A549 (cell line): ENCODE results near the gene CYGB. TPM values are rescaled to one million over a fixed set of nuclear protein-coding genes. Genes with fewer than 3 reads are reported as not detected.

ENCODE experiments used
- ATAC-seq, 2 experiments: fragments of 200-7000 bp in 1 of 2; fragments of >200 bp in 1 of 2; cut with Nextera tagmentation in 1 of 2; cut with Tn5 transposase in 1 of 2; 3 replicates each; pipeline versions ENCODE4 v1.8.0 to v1.9.1; 2018 to 2020; ENCODE audit warnings: mild to moderate bottlenecking in 1 of 2, moderate library complexity in 1 of 2
- CTCF ChIA-PET: fragments of 300-600 bp; sonication (Branson Sonifier 250); formaldehyde crosslinking; extraction: SDS; loops from one replicate; lab custom pipeline; 2021; ENCODE audit warnings: antibody characterized with exemption, inconsistent platforms; lab: Yijun Ruan, JAX
- POLR2A ChIA-PET: fragments of 350-600 bp; formaldehyde crosslinking; extraction: SDS; loops from one replicate; lab custom pipeline; 2021; ENCODE audit warnings: antibody characterized with exemption, inconsistent platforms; lab: Yijun Ruan, JAX
- DNase-seq, 2 experiments: peaks; one replicate each; pipeline versions ENCODE4 v3.0.0 to v3.0.0-alpha.2; 2011 to 2016; ENCODE audit warnings: low read depth in 1 of 2, low spot score in 1 of 2
- FAIRE-seq: peaks from 2 replicates; lab custom pipeline; 2011; peaks lifted over from hg19 to GRCh38; lab: Jason Lieb, UNC
- H3K27ac ChIP-seq, 2 experiments: fragments of >200 bp; sonication (Bioruptor Twin); formaldehyde crosslinking; 3 replicates each; pipeline ENCODE4 v1.5.1; 2016 to 2017
- H3K4me1 ChIP-seq: fragments of >200 bp; sonication (Bioruptor Twin); formaldehyde crosslinking; 3 replicates; pipeline ENCODE4 v1.6.1; 2016
- H3K4me2 ChIP-seq: fragments of >200 bp; sonication (Bioruptor Twin); formaldehyde crosslinking; 3 replicates; pipeline ENCODE4 v1.6.1; 2016
- H3K4me3 ChIP-seq: fragments of >200 bp; sonication (Bioruptor Twin); formaldehyde crosslinking; 3 replicates; pipeline ENCODE4 v1.5.1; 2016
- H3K9me3 ChIP-seq: fragments of >200 bp; sonication (Bioruptor Twin); formaldehyde crosslinking; 3 replicates; pipeline ENCODE4 v1.6.1; 2016
- BHLHE40 ChIP-seq: IDR thresholded peaks from 2 replicates; pipeline ENCODE4 v1.6.1; 2012; ENCODE audit warnings: low read depth, low read length, inconsistent platforms
- CBX2 ChIP-seq: fragments of 200-600 bp; sonication (generic); IDR thresholded peaks from 2 replicates; pipeline ENCODE4 v1.6.1; 2016; ENCODE audit warnings: low read depth, mild to moderate bottlenecking, borderline replicate concordance
- CEBPB ChIP-seq, 2 experiments: fragments of >200 bp in 1 of 2; sonication (Bioruptor Twin) in 1 of 2; formaldehyde crosslinking in 1 of 2; IDR thresholded peaks; 2 replicates each; pipeline ENCODE4 v1.6.1; 2012 to 2016
- CHD2 ChIP-seq: fragments of 150-350 bp; IDR thresholded peaks from 2 replicates; pipeline ENCODE4 v1.6.1; 2014; ENCODE audit warnings: low read length; ENCODE audit not compliant: partially characterized antibody
- CTCF ChIP-seq: fragments of >200 bp; sonication (Bioruptor Twin); formaldehyde crosslinking; IDR thresholded peaks from 3 replicates; pipeline ENCODE4 v1.5.1; 2016
- E2F6 ChIP-seq: IDR thresholded peaks from 2 replicates; pipeline ENCODE4 v1.6.1; 2012; ENCODE audit warnings: low read depth, borderline replicate concordance
- EHMT2 ChIP-seq: fragments of 200-600 bp; sonication (generic); IDR thresholded peaks from 2 replicates; pipeline ENCODE4 v1.6.1; 2016; ENCODE audit warnings: antibody characterized with exemption, low read depth, mild to moderate bottlenecking, moderate library complexity
- EP300 ChIP-seq, 2 experiments: fragments of >200 bp; sonication (Bioruptor Twin); formaldehyde crosslinking; IDR thresholded peaks; 2 replicates in 1 of 2; 3 replicates in 1 of 2; pipeline ENCODE4 v1.6.1; 2016 to 2017
- ESRRA ChIP-seq: fragments of 150-350 bp; IDR thresholded peaks from 2 replicates; pipeline ENCODE4 v1.6.1; 2014; ENCODE audit warnings: mild to moderate bottlenecking, low read length, borderline replicate concordance
- FOSB ChIP-seq: fragments of 250-450 bp; sonication (Bioruptor Pico); IDR thresholded peaks from 2 replicates; pipeline ENCODE4 v1.5.0; 2020; ENCODE audit warnings: mild to moderate bottlenecking, moderate library complexity
- GATA3 ChIP-seq: IDR thresholded peaks from 2 replicates; pipeline ENCODE4 v1.6.1; 2012; ENCODE audit warnings: borderline replicate concordance
- HEYL ChIP-seq: fragments of 250-450 bp; sonication (Bioruptor Pico); IDR thresholded peaks from 2 replicates; pipeline ENCODE4 v1.8.0; 2021; ENCODE audit warnings: mild to moderate bottlenecking, moderate library complexity
- HOXB5 ChIP-seq: fragments of 250-450 bp; sonication (Bioruptor Pico); IDR thresholded peaks from 2 replicates; pipeline ENCODE4 v1.5.0; 2020; ENCODE audit warnings: mild to moderate bottlenecking, moderate library complexity
- JUN ChIP-seq, 2 experiments: fragments of >200 bp; sonication (Bioruptor Twin); formaldehyde crosslinking; IDR thresholded peaks; 2 replicates in 1 of 2; 3 replicates in 1 of 2; pipeline ENCODE4 v1.6.1; 2016 to 2017
- KDM1A ChIP-seq: fragments of 200-600 bp; sonication (generic); IDR thresholded peaks from 2 replicates; pipeline ENCODE4 v1.6.1; 2016; ENCODE audit warnings: low read depth, mild to moderate bottlenecking
- MAFK ChIP-seq: fragments of 450-650 bp; IDR thresholded peaks from 2 replicates; pipeline ENCODE4 v1.6.1; 2014; ENCODE audit not compliant: partially characterized antibody
- MAX ChIP-seq: IDR thresholded peaks from 2 replicates; pipeline ENCODE4 v1.6.1; 2012
- MAZ ChIP-seq: fragments of 150-350 bp; IDR thresholded peaks from 2 replicates; pipeline ENCODE4 v1.6.1; 2014; ENCODE audit warnings: antibody characterized with exemption, low read depth, low read length, borderline replicate concordance
- MYC ChIP-seq: IDR thresholded peaks from 2 replicates; pipeline ENCODE4 v1.6.1; 2012; ENCODE audit warnings: mild to moderate bottlenecking, inconsistent platforms, low read length, improper control_type of control experiment, borderline replicate concordance
- PBX3 ChIP-seq: IDR thresholded peaks from 2 replicates; pipeline ENCODE4 v1.6.1; 2012
- PHF8 ChIP-seq: fragments of 200-600 bp; sonication (generic); IDR thresholded peaks from 2 replicates; pipeline ENCODE4 v1.6.1; 2016; ENCODE audit warnings: low read depth, mild to moderate bottlenecking, antibody characterized with exemption, moderate library complexity, borderline replicate concordance
- POLR2A ChIP-seq: IDR thresholded peaks from 2 replicates; pipeline ENCODE4 v1.6.1; 2012; ENCODE audit warnings: mild to moderate bottlenecking, low read length
- POLR2AphosphoS2 ChIP-seq: conservative IDR thresholded peaks from 2 replicates; pipeline ENCODE4 v1.6.1; 2012; ENCODE audit warnings: low read length, improper control_type of control experiment, inconsistent platforms
- RAD21 ChIP-seq, 2 experiments: fragments of >200 bp in 1 of 2; sonication (Bioruptor Twin) in 1 of 2; formaldehyde crosslinking in 1 of 2; IDR thresholded peaks in 1 of 2; conservative IDR thresholded peaks in 1 of 2; 2 replicates in 1 of 2; 3 replicates in 1 of 2; pipeline ENCODE4 v1.6.1; 2012 to 2018; ENCODE audit warnings: inconsistent platforms in 1 of 2
- RARB ChIP-seq: fragments of 250-450 bp; sonication (Bioruptor Pico); IDR thresholded peaks from 2 replicates; pipeline ENCODE4 v1.8.0; 2021; ENCODE audit warnings: mild to moderate bottlenecking, moderate library complexity
- SREBF2 ChIP-seq: fragments of 450-650 bp; IDR thresholded peaks from 2 replicates; pipeline ENCODE4 v1.6.1; 2014; ENCODE audit warnings: mild to moderate bottlenecking, moderate library complexity
- USF2 ChIP-seq: fragments of 450-650 bp; IDR thresholded peaks from 2 replicates; pipeline ENCODE4 v1.6.1; 2014; ENCODE audit warnings: antibody characterized with exemption
- WGBS: methylation state at CpG from one replicate; pipeline ENCODE4 v1.1.6; 2017; ENCODE audit errors: missing lambda C conversion rate; 5-methylcytosine and 5-hydroxymethylcytosine counted together
- polyA plus RNA-seq, 4 experiments: library from polyadenylated mRNA; depleted of rRNA in 3 of 4; stranded (reverse); fragments of >200 nt; fragmentation: RNase III in 1 of 4; extraction: RNeasy Plus Mini Kit Qiagen cat#74134 plus additional on column Dnase treatment in 1 of 4; gene quantifications; 2 replicates in 3 of 4; 3 replicates in 1 of 4; pipeline ENCODE4 v1.2.3, GENCODE V29; 2011 to 2017

The CYGB gene
- polyA plus RNA-seq, 2 of the 4 experiments (the other 2 are of a cell fraction): 1.1 TPM

GRCh38 chr17:76574166-76574565 lies 36.7 kb upstream of the CYGB start:
- Histone ChIP-seq H3K4me1 (peaks cover 7% of the 10 kb centered on the region; the same call in 2 of the 3 replicates), H3K27ac (no peak overlapping the region), H3K9me3 (no peaks in the 10 kb centered on the region), H3K4me2 (no peak overlapping the region), H3K4me3 (no peak overlapping the region)
- DNase-seq (no peak), FAIRE-seq (no peak), ATAC-seq (no peak)
- TF ChIP-seq MAZ (no peak), CHD2 (no peak), GATA3 (no peak), KDM1A (no peak), MAFK (no peak), EHMT2 (no peak), BHLHE40 (no peak), EP300 (IDR thresholded peaks at IDR 0.05) (no peak), JUN (IDR thresholded peaks at IDR 0.05) (no peak), MYC (no peak), PHF8 (no peak), USF2 (no peak)
- ChIA-PET CTCF (interaction anchor here (0.8 to 6.0 kb wide), 6 partner anchors 11 to 107 kb away, joined by 3 to 45 read pairs (median 20); partner anchors contain the start of gene ST6GALNAC2), POLR2A (no interaction called here)
- 90% methylated on average over 11 of the region's 11 CpGs for WGBS

- TF ChIP-seq SREBF2: no peak
- no peak for TF ChIP-seq MAZ
- no peak for TF ChIP-seq BHLHE40
- TF ChIP-seq FOSB (CRISPR knock-in tag): no peak
- no peak for TF ChIP-seq POLR2A
- TF ChIP-seq, all 56 proteins: peak for 0
- ATAC-seq (no peak), FAIRE-seq (no peak), DNase-seq (no peak)
- ChIA-PET POLR2A (interaction anchor here (3.0 kb wide), 1 partner anchor 16 kb away, joined by 8 read pairs; no protein-coding TSS in a partner anchor), CTCF (interaction anchor here (0.8 to 6.0 kb wide), 9 partner anchors 12 to 144 kb away, joined by 3 to 45 read pairs (median 17); partner anchors contain the start of gene ST6GALNAC2)
- Histone ChIP-seq H3K4me1 (peaks cover 7% of the 10 kb centered on the region; the same call in 2 of the 3 replicates), H3K9me3 (no peaks in the 10 kb centered on the region), H3K27ac (no peak overlapping the region), H3K4me2 (no peak overlapping the region), H3K4me3 (no peak overlapping the region)
- 82% methylated on average over 7 of the region's 10 CpGs for WGBS
These were observed 35.6 kb upstream of the CYGB start for GRCh38 chr17:76573096-76573495.

GRCh38 chr17:76572201-76572910 lies 34.8 kb upstream of the CYGB start:
- no peak overlapping the region for H3K4me2 ChIP-seq
- DNase-seq (no peak), ATAC-seq (no peak), FAIRE-seq (no peak)
- CTCF ChIA-PET: interaction anchor here (1.1 to 4.4 kb wide), 8 partner anchors 12 to 53 kb away, joined by 3 to 30 read pairs (median 11); partner anchors contain the start of gene ST6GALNAC2
- H3K9me3 ChIP-seq: no peaks in the 10 kb centered on the region
- H3K27ac ChIP-seq: no peak overlapping the region
- no peak overlapping the region for H3K4me3 ChIP-seq
- H3K4me1 ChIP-seq: peaks cover 11% of the 10 kb centered on the region; the same call in 2 of the 3 replicates
- 84% methylated on average over 17 of the region's 17 CpGs for WGBS
- POLR2A ChIA-PET: interaction anchor here (3.0 kb wide), 1 partner anchor 15 kb away, joined by 8 read pairs; no protein-coding TSS in a partner anchor
- TF ChIP-seq MAX: no peak
- TF ChIP-seq CTCF: no peak
- TF ChIP-seq ESRRA: no peak
- no peak for TF ChIP-seq E2F6
- no peak for TF ChIP-seq MAFK
- TF ChIP-seq CEBPB (IDR thresholded peaks at IDR 0.05): no peak
- TF ChIP-seq RAD21 (conservative IDR thresholded peaks at IDR 0.05 in 1 of 2, IDR thresholded peaks at IDR 0.05 in 1 of 2): no peak
- no peak for TF ChIP-seq CBX2
- no peak for TF ChIP-seq HOXB5 (CRISPR knock-in tag)
- no peak for TF ChIP-seq RARB (CRISPR knock-in tag)
- no peak for TF ChIP-seq HEYL (CRISPR knock-in tag)
- TF ChIP-seq PBX3: no peak
- no peak for TF ChIP-seq POLR2AphosphoS2
